ENCODE measurements around the gene SUMO1.
A peak's percentile ranks its signal among the peaks of the same experiment; 100 is the strongest.

Gene SUMO1

DNA sequence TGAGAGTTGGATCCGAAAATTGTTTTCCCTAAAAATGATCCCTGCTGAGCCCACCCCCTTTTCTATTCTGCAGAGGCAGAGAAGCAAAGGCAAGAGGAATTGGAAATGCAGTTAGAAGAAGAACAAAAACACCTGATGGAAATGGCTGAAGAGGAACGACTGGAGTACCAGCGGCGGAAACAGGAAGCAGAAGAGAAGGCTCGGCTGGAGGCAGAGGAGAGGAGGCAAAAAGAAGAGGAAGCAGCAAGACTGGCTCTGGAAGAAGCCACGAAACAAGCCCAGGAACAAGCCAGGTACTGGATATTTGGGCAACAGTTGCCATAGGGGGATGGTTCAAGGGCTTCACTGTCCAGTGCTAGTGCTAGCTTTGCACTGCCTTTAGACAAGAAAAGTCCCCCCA, 41.7 kb downstream of the SUMO1 start:
- no peak for DNase-seq (ENCODE audit: low spot score)

DNA sequence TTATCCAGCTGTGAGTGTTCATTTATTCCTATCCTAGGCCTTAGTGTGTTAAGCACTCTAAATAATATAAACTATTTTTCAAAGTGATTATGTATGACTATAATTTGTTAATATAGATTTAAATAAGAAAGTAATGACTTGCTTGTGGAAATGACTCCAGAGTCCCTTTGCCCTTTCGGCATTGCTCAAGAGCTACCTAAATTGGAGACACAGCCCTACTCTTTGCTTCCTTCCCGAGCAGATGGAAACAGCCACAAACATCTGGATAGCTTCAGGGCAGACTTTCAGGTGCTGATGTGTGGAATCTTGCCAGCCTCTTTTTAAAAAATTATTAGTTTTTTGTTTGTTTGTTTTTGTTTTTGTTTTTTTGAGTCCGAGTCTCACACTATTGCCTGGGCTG, 44.0 kb downstream of the SUMO1 start:
- DNase-seq (ENCODE audit: low spot score), result no peak

DNA sequence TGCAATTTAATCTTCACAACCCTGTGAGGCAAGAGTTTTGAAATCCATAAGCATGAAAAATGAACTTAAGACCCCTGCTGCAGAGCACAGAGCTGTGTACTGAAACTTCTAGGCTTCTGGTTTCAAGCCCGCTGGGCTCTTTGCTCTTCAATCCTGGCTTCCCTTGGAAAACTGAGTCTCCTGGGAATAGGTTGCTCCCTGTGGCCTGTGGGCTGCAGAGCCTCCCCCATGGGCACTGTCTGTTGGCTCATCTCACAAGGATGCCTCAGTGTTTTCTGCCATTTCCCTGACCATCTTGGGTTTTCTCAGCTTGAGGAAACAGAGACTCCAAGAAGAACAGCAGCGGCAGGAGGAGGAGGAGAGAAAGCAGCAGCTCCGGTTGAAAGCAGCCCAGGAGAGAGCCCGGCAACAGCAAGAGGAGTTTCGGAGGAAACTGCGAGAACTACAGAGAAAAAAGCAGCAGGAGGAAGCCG, 44.5 kb downstream of the SUMO1 start:
- DNase-seq (ENCODE audit: low spot score), result no peak

DNA sequence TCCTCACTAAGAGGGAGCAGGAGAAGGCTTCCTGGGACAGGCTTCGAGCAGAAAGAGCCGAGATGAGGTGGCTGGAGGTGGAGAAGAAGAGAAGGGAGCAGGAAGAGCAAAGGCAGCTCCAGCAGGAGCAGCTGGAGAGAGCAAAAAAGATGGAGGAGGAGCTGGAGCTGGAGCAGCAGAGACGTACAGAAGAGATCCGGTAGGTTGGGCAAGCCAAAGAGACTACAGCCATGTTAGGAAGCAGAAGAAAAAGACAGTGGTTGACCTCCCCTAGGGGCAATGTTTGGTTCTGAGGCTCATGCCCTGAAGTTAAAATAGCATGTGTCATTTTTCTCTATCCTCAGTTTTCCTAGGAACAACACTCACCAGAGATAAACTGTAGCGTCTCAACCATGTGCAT, 45.1 kb downstream of the SUMO1 start:
- no peak for DNase-seq (ENCODE audit: low spot score)

DNA sequence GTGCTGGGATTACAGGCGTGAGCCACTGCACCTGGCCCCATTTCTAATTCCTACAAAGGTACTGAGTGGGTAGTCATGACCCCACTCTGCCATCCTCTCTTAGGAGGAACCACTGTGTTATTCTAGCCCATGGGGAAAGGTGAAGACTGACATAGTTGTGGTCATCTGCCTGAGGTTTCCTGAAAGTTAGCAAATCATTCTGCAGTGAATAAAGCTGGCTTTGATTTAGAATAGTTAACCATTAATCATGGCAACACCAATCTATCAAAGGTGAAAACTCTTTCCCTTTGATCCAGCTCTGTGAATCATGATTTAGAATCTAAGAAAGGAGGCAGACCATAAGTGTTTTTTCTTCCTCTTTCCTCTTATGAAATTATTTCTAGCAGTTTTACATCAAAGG, 50.8 kb downstream of the SUMO1 start:
- DNase-seq (ENCODE audit: low spot score), result no peak

DNA sequence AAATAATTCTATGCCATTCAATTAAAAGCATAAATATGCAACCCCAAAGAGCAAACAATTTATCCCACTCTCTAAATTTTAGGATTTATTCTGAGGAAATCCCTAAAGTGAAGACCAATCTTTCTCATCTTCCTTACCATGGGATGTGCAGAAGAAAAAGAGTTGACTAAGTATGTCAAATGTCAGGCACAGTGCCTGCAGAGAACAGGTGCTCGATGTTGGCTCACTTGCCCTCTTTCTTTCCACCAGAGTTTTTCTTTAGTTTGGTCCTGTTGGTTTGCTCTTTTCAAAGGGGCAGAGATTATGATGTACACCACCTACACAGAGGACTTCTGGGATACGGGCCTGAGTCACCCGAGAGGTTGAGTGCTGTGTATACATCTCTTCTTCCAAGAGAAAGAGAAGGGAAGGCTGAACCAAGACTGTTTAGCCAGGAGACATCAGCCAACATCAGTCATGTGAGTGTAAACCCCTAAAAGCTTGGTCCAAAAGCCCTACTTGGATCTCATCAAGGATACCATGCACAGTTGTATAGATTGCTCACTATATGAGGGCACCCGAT, 51.7 kb downstream of the SUMO1 start:
- no peak for DNase-seq (ENCODE audit: low spot score)

GRCh38 chr2:202185156-202185555, 53.2 kb downstream of the SUMO1 start:
- no peak for DNase-seq (ENCODE audit: low spot score)

DNA sequence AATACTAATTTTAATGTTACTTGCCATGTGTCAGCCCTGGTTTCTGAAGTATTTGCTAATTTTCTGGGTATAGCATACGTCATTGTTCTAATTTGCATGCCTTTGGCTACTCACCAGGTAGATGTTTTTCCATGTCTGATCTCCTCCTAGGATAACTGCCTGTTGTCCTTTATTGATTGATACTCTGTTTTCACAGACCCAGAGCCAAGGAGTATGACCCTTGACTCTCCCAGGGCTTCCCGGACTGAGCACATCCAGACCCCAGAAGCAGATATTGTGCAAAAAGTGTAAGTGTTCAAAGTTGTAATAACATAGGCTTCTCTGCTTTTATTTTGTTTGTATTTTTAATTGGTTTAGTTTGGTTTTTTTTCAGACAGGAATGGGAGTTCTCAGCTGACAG, 53.8 kb downstream of the SUMO1 start:
- DNase-seq (ENCODE audit: low spot score), result no peak

- peak; percentile 79 for DNase-seq (ENCODE audit: low spot score)
Measured at GRCh38 chr2:202178346-202178958, 59.9 kb downstream of the SUMO1 start.

- no peak for DNase-seq (ENCODE audit: low spot score)
Measured at GRCh38 chr2:202172439-202173211, 65.8 kb downstream of the SUMO1 start.

- DNase-seq (ENCODE audit: low spot score), result peak; percentile 65
Measured at GRCh38 chr2:202171241-202171825, 67.1 kb downstream of the SUMO1 start.

DNA sequence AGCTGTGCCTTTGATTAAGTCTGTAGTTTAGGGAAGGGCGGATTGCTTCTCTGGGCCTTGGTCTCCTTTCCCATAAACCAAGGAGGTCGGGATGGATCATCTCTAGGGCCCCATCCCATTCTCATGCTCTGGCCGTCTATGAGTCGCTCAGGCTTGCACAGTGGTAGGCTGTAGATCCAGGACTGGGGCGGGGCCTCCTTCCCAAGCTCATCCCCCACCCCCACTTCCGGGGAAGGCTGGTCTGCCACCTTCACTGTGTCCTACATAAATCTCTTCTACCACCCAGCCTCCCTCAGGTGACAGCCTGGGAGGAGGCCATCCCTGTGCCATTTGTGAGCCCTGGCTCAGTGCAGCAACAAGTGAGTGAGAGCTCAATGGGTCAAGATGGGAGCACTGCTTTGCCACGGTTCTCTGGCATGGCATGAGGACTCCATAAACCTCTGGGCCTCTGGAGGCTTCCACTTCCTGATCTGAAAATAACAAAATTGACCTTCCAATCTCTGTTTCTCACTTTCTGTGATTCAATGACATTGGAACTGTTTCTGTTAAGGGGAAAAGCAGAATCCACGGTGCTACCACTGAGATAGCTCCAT, 68.5 kb downstream of the SUMO1 start:
- no peak for DNase-seq (ENCODE audit: low spot score)

DNA sequence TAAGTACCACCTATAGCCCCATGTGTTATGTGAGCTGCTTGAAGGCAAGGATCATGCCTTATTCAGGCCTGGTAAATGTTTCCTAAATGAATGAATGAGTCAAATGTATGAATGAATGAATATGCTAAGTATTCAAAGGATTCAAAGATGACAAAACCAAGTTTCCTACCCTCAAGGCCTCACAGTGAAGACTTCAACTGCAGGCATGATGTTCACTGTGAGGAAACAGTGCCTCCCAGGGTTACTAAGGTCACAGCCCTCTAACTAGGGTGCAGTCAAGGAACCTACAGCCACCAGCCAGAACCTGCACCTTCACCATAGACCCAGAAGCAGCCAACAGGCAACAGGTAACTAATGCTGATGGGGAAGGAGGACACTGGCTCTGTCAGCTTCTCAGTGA, 69.3 kb downstream of the SUMO1 start:
- no peak for DNase-seq (ENCODE audit: low spot score)

- peak; percentile 52 for DNase-seq (ENCODE audit: low spot score)
Measured at GRCh38 chr2:202165945-202166344, 72.5 kb downstream of the SUMO1 start.

DNA sequence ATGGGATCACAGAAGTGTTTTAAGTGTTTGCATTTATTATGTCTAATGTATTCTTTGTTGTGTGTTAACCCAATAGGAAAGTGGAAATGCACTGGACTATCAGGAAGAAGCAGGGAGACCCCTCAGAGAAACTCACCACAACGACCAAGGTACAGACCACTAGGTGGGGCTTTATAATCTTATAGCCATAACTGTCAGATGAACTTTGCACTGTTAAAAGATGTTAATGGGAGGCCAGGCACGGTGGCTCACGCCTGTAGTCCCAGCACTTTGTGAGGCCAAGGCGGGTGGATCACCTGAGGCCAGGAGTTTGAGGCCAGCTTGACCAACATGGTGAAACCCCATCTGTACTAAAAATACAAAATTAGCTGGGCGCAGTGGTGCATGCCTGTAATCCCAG, 73.2 kb downstream of the SUMO1 start:
- no peak for DNase-seq (ENCODE audit: low spot score)

DNA sequence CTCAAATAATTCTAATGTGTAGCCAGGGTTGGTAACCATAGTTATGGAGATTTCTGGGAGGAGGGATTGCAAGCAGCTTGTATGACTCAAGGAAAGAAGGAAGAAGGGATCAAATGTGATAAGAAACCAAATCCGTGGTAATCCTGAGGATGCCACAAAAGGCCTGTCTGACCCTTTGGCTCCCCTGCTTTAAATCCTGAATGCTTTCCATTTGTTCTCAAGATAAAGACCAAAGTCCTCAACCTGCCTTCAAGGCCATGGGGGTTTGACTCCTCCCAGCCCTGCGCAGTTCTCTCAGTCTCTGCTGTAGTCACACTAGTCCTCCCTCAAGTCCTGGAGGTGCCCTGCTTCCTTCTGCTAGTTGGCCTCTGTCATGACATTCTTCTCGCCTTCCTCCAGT, 74.0 kb downstream of the SUMO1 start:
- no peak for DNase-seq (ENCODE audit: low spot score)

- no peak for DNase-seq (ENCODE audit: low spot score)
Measured at GRCh38 chr2:202161151-202161835, 77.1 kb downstream of the SUMO1 start.

GRCh38 chr2:202158796-202159195, 79.6 kb downstream of the SUMO1 start:
- DNase-seq (ENCODE audit: low spot score), result no peak

DNA sequence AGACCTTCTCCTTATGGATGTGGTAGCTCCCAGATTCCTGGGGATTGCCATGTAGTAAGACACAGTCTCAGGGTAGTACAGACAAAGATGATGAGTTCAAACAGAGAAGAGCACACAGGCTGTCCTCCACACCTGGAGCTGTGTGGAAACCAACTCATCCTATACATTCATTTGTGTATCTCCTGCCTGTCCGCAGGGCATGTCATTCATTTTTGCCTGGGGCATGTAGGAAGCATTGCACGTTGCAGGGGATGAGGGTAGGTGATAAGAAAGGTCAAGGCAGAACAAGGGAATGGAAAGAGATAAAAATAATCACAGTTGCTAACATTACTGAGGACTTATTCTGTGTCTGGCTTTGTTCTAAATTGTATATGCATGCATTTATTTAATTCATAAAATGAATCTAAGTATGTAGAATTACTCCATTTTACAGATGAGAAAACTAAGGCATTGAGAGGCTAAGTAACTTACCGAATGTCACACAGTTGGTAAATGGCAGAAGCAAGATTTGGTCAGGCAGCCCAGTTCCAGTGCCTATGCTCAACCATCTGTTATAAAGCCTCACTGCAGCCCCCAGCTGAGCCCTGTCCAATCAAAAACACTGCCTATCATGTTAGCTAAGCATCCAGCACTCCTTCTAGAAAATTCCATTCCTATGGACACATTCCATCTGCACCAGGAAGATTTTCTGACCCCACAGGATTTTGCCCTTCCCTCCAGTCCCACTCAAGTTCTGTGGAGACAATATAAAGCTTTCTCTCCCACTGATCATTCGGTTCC, 81.0 kb downstream of the SUMO1 start:
- no peak for DNase-seq (ENCODE audit: low spot score)
